ENCODE results near the gene NIN.
"Not testable (repeated sequence)": the region's sequence is repeated elsewhere in the genome, so short reads cannot be mapped to it uniquely, and the experiment has no call there.

The NIN gene

DNA sequence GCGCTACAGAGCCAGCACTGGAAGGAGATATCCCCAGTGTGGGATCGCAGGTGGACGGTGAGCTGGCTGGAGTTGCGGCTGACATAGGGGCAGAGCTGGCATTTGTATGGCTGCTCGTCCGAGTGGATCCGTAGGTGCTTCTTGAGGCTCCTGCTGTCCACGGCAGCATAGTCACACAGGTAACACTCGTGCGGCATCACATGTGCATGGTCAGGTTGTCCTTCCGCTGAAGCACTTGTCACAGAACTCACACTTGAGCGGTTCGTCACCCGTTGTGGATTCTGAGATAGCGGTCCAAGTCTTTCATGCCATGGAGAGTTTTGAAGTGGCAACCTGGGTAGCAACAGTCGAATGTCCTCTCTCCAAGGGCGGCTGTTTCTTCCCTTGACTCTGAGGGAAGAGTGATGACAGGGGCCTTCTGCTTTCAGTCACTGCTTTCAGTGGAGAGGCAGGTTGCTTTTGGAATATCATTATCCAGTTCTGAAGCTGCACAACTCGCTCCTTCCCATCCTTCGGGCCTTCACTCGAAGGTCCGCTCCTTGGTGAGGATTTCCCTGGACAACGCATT lies 125.9 kb downstream of the NIN start:
- no peak for DNase-seq

DNA sequence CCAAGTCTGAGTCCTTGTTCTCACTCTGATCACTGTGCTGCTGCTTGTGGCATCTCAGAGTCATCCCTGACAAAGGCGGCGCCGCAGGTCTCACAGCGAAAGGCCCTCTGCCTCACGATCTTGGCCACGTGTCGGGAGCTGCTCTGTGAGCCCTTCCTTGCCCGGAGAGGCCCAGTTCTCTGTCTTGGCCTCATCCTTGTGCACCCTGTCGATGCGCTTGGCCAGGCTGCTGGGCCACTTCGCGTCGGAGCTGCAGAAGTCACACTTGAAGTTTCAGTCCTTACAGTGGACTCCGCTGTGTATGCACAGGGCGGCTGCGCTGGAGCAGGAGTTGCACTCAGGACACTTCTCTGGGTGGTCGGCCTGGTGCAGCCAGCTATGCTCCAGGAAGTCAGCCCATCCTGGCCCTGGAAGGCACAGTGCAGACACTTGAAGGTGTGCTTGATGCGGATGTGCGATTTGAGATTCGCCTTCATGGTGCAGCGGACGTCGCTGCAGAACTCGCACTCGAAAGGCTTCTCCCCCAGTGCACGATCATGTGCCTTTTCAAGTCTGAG lies 126.4 kb downstream of the NIN start:
- no peak for DNase-seq

DNA sequence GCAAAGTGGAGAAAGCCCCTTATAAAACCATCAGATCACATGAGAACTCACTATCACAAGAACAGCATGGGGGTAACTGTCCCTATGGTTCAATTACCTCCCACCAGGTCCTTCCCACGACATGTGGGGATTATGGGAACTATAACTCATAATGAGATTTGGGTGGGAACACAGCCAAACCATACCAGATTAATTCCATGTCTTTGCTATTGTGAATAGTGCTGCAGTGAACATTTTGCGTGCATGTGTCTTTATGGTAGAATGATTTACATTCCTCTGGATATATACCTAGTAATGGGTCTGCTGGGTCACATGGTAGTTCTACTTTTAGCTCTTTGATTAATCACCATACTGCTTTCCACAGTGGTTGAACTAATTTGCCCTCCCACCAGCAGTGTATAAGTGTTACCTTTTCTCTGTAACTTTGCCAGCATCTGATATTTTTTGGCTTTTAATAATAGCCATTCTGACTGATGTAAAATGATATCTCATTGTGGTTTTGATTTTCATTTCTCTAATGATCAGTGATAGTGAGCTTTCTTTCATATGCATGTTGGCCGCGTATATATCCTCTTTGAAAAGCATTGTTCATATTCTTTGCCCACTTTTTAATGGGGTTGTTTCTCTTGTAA lies 133.2 kb downstream of the NIN start:
- DNase-seq = no peak

DNA sequence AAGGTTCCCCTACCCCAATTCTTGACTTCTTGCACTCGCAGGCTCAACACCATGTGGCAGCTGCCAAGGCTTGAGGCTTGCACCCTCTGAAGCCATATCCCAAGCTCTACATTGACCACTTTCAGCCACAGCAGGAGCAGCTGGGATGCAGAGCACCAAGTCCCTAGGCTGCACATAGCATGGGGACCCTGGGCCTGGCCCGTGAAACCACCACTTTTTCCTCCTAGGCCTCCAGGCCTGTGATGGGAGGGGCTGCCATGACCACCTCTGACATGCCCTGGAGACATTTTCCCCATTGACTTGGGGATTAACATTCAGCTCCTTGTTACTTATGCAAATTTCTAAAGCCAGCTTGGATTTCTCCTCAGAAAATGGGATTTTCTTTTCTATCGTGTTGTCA lies 136.7 kb downstream of the NIN start:
- DNase-seq = not testable (repeated sequence)

GRCh38 chr14:50688875-50689274 lies 142.1 kb downstream of the NIN start:
- DNase-seq = no peak

DNA sequence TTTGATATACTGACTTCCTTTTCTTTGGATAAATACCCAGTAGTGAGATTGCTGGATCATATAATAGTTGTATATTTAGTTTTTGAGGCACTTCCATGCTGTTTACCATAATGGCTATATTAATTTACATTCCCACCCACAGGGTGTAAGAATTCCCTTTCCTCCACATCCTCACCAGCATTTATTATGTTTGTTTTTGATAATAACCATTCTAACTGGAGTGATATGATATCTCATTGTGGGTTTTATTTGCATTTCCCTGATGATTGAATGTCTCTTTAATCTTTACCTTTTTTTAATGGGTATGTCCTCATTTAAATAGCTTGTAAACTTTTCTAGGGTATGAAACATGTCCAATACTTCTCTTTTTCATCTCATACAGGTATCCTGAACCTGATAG lies 151.3 kb downstream of the NIN start:
- no peak for DNase-seq

DNA sequence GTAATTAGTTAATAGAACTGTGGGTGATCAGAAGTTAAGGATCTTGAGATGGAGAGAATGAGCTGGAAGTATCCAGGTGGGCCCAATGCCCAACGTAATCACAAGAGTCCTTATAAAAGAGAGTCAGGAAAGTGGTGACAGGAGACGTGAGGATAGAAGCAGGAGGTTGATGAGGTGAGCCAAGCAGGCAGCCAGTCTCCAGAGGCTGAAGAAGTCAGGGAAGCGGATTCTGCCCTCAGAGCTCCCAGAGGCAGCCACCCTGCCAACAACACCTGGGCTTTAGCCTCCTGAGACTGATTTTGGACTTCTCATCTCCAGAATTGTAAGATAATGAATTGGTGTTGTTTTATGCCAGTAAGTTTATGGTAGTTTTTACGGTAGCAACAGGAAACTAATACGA lies 152.8 kb downstream of the NIN start:
- no peak for DNase-seq

GRCh38 chr14:50677527-50678063 lies 153.4 kb downstream of the NIN start:
- peak; percentile 95 for DNase-seq

- DNase-seq = no peak
Observed at GRCh38 chr14:50676814-50677516, 154.0 kb downstream of the NIN start.

DNA sequence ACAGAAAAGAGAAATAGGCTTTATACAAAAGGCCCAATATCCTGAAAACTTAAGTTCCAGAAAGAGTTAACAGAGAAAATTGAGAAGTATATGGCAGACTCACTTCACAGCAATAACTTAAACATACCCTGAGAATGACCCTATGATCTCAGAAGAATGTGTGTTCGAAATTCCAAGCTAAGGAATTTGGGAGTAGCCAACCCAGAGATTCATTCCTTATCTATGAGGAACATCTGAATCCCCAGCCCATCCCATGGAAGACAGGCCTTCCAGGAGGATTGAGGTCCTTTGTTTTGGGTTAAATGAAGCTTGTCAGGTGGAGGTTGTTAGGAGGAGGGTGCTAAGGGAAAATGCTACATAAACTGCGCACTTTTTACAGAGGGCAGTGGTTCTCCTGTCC lies 155.4 kb downstream of the NIN start:
- peak; percentile 54 for DNase-seq

GRCh38 chr14:50670866-50671256 lies 160.1 kb downstream of the NIN start:
- DNase-seq = no peak

DNA sequence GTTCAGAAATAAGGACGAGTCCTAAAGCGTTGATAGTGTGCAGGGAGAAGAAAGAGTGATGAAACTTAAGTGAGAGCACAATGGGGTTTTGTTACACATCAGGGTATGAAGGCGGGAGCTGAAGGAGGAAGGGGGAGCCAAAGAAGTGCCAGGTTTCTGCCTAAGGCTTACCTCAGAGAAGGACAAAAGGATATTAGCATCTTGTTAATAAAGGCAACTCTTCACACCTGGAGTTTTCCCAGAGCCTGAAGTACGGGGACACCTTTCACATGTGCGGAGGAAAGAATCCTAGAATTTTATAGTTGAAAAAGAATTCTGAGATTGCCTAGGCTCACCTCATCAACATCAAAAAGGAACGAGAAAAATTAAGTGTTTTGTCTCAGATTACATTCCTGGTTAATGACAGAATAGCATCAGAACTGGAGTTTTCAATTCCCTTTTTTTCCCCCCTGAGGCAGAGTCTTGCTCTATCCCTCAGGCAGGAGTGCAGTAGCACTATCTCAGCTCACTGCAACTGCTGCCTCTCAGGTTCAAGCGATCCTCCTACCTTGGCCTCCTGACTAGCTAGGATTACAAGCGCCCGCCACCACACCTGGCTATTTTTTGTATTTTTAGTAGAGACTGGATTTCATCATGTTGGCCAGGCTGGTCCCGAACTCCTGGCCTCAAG lies 160.6 kb downstream of the NIN start:
- DNase-seq = no peak
